HepG2 (cell line): ENCODE results near the gene AEN. TPM values are rescaled to one million over a fixed set of nuclear protein-coding genes. Genes with fewer than 3 reads are reported as not detected.
A peak's percentile ranks its signal among the peaks of the same experiment; 100 is the strongest.

Source experiments
- ATAC-seq: fragments of 200-7000 bp; cut with Tn5 transposase; 3 replicates; pipeline ENCODE4 v1.9.1; 2020; ENCODE audit warnings: mild to moderate bottlenecking, moderate library complexity
- BruUV-seq: library from RNA; stranded (reverse); fragments of 400-500 nt; replicated peaks from 2 replicates; lab custom pipeline; 2021; lab: Mats Ljungman, UMichigan
- CTCF ChIA-PET: fragments of 300-600 bp; formaldehyde crosslinking; extraction: SDS; loops from one replicate; lab custom pipeline; 2021; ENCODE audit warnings: low total read pairs, inconsistent platforms, low intra/inter-chr PET ratio; lab: Yijun Ruan, JAX
- POLR2A ChIA-PET: fragments of 350-600 bp; sonication (Branson Sonifier 250); formaldehyde crosslinking; loops from one replicate; lab custom pipeline; 2020; ENCODE audit warnings: antibody characterized with exemption, inconsistent platforms; lab: Yijun Ruan, JAX
- DNase-seq: peaks from one replicate; pipeline ENCODE4 v3.0.0-alpha.2; 2015; ENCODE audit warnings: low spot score
- FAIRE-seq: peaks from 3 replicates; lab custom pipeline; 2011; peaks lifted over from hg19 to GRCh38; lab: Jason Lieb, UNC
- H2AFZ ChIP-seq: one replicate; pipeline ENCODE4 v1.6.1; 2011; ENCODE audit warnings: low read length, inconsistent platforms
- H3K27ac ChIP-seq: fragments of 300-600 bp; 3 replicates; pipeline ENCODE4 v1.8.0; 2011; ENCODE audit warnings: mixed run types, mild to moderate bottlenecking, mixed read lengths, low read length, inconsistent platforms; ENCODE audit not compliant: insufficient read depth; ENCODE audit errors: extremely low read length
- H3K27me3 ChIP-seq, 2 experiments: fragments of 200-600 bp in 1 of 2; 2 replicates in 1 of 2; 3 replicates in 1 of 2; pipeline versions ENCODE4 v1.6.0 to v1.8.0; 2011; ENCODE audit warnings: low read length in 2 of 2, mild to moderate bottlenecking in 2 of 2, moderate library complexity in 2 of 2, inconsistent platforms in 1 of 2; ENCODE audit not compliant: insufficient read depth in 2 of 2, control insufficient read depth in 1 of 2
- H3K36me3 ChIP-seq, 2 experiments: fragments of 200-600 bp in 1 of 2; replicated peaks in 1 of 2; 2 replicates in 1 of 2; 3 replicates in 1 of 2; pipeline versions ENCODE4 v1.5.1 to v1.8.0; 2011; ENCODE audit warnings: low read length in 2 of 2, inconsistent platforms in 1 of 2; ENCODE audit not compliant: insufficient read depth in 2 of 2, control insufficient read depth in 1 of 2
- H3K4me1 ChIP-seq: 2 replicates; pipeline ENCODE4 v1.5.1; 2012; ENCODE audit warnings: low read length, inconsistent platforms; ENCODE audit not compliant: insufficient read depth
- H3K4me2 ChIP-seq: 2 replicates; pipeline ENCODE4 v1.6.0; 2011; ENCODE audit warnings: low read depth, low read length, inconsistent platforms
- H3K4me3 ChIP-seq, 3 experiments: fragments of 200-600 bp in 1 of 3; sonication (generic), shearing (Covaris generic) in 1 of 3; replicated peaks in 1 of 3; 2 replicates each; pipeline ENCODE4 v1.5.1; 2011 to 2016; ENCODE audit warnings: low read length in 3 of 3, inconsistent platforms in 2 of 3, low read depth in 2 of 3, mild to moderate bottlenecking in 2 of 3, control low read depth in 1 of 3, mixed read lengths in 1 of 3; ENCODE audit not compliant: insufficient read depth in 1 of 3
- H3K79me2 ChIP-seq: one replicate; pipeline ENCODE4 v1.6.1; 2011; ENCODE audit warnings: low read length, inconsistent platforms; ENCODE audit not compliant: insufficient read depth
- H3K9ac ChIP-seq: 2 replicates; pipeline ENCODE4 v1.6.0; 2011; ENCODE audit warnings: mild to moderate bottlenecking, low read depth, low read length, inconsistent platforms; ENCODE audit not compliant: insufficient read depth
- H3K9me3 ChIP-seq: 2 replicates; pipeline ENCODE4 v1.5.1; 2012; ENCODE audit warnings: mild to moderate bottlenecking, low read length
- H4K20me1 ChIP-seq: 2 replicates; pipeline ENCODE4 v1.6.0; 2011; ENCODE audit warnings: inconsistent platforms, mild to moderate bottlenecking, low read length, moderate library complexity; ENCODE audit not compliant: insufficient read depth
- MAFF ChIP-seq: IDR thresholded peaks from 2 replicates; pipeline ENCODE4 v1.6.1; 2011; ENCODE audit warnings: low read depth, low read length, improper control_type of control experiment
- MED13 ChIP-seq: sonication (generic); formaldehyde crosslinking; IDR thresholded peaks from 2 replicates; pipeline ENCODE4 v1.5.0; 2020; ENCODE audit warnings: missing genetic modification reagents
- NFIC ChIP-seq: IDR thresholded peaks from 2 replicates; pipeline ENCODE4 v1.6.1; 2012; ENCODE audit warnings: mild to moderate bottlenecking, low read length, inconsistent platforms
- NR2F2 ChIP-seq: IDR thresholded peaks from 2 replicates; pipeline ENCODE4 v1.6.1; 2012; ENCODE audit warnings: low read depth, inconsistent platforms, borderline replicate concordance
- ZNF12 ChIP-seq: sonication (generic); formaldehyde crosslinking; IDR thresholded peaks from 2 replicates; pipeline ENCODE4 v1.5.0; 2020; ENCODE audit warnings: missing genetic modification reagents
- ZNF253 ChIP-seq: sonication (generic); formaldehyde crosslinking; IDR thresholded peaks from 2 replicates; pipeline ENCODE4 v1.8.0; 2022; ENCODE audit warnings: mild to moderate bottlenecking, missing genetic modification reagents, borderline replicate concordance
- ZNF44 ChIP-seq: sonication (generic); formaldehyde crosslinking; IDR thresholded peaks from 2 replicates; pipeline ENCODE4 v1.5.1; 2020; ENCODE audit warnings: mild to moderate bottlenecking, missing genetic modification reagents
- ZNF792 ChIP-seq: IDR thresholded peaks from 2 replicates; pipeline ENCODE4 v1.6.1; 2016
- WGBS: methylation state at CpG from one replicate; pipeline ENCODE4 v1.1.6; 2017; ENCODE audit warnings: low lambda C conversion rate; 5-methylcytosine and 5-hydroxymethylcytosine counted together
- in situ Hi-C: cut with HindIII; loops from 2 replicates; pipeline ENCODE4 v1.10.0; 2017; ENCODE audit warnings: low pct_unique_long_range_greater_than_20kb; ENCODE audit not compliant: extremely low pct_ligation_motif_present
- intact Hi-C: fragments of 100-400 bp; cut with micrococcal nuclease; formaldehyde crosslinking; loops from one replicate; pipeline ENCODE4 v1.10.0; 2022; ENCODE audit not compliant: unreplicated experiment
- polyA plus RNA-seq, 8 experiments: library from polyadenylated mRNA; depleted of rRNA in 3 of 8; stranded (reverse) in 7 of 8; unstranded in 1 of 8; fragments of >200 nt; fragmentation: Illumina TruSeq in 4 of 8; extraction: Trizol in 4 of 8; gene quantifications; 2 replicates each; pipeline versions ENCODE4 v1.2.1 to v1.2.3, GENCODE V29; 2011 to 2016; ENCODE audit warnings: low read depth in 4 of 8, missing spikeins in 1 of 8, mixed read lengths in 1 of 8; ENCODE audit not compliant: insufficient read depth in 1 of 8
- total RNA-seq, 5 experiments: library from RNA; depleted of rRNA; stranded (reverse); fragments of >200 nt; fragmentation: Illumina TruSeq; extraction: Trizol; gene quantifications; 2 replicates each; pipeline ENCODE4 v1.2.3, GENCODE V29; 2016; ENCODE audit warnings: low read depth in 1 of 5
- TF ChIP-seq, protein P1 (sequence below): sonication (generic); formaldehyde crosslinking; IDR thresholded peaks from 2 replicates; pipeline ENCODE4 v1.4.0; 2020; ENCODE audit warnings: low read depth, mild to moderate bottlenecking, missing genetic modification reagents
- TF ChIP-seq, protein P2 (sequence below): sonication (generic); formaldehyde crosslinking; IDR thresholded peaks from 2 replicates; pipeline ENCODE4 v1.8.0; 2022; ENCODE audit warnings: mild to moderate bottlenecking, missing genetic modification reagents, moderate library complexity

The AEN gene
- total and polyA plus RNA-seq, 2 of the 13 experiments (the other 11 are each of a cell fraction or from before 2014, with no cell fraction given), result 51.3 to 118 TPM

DNA sequence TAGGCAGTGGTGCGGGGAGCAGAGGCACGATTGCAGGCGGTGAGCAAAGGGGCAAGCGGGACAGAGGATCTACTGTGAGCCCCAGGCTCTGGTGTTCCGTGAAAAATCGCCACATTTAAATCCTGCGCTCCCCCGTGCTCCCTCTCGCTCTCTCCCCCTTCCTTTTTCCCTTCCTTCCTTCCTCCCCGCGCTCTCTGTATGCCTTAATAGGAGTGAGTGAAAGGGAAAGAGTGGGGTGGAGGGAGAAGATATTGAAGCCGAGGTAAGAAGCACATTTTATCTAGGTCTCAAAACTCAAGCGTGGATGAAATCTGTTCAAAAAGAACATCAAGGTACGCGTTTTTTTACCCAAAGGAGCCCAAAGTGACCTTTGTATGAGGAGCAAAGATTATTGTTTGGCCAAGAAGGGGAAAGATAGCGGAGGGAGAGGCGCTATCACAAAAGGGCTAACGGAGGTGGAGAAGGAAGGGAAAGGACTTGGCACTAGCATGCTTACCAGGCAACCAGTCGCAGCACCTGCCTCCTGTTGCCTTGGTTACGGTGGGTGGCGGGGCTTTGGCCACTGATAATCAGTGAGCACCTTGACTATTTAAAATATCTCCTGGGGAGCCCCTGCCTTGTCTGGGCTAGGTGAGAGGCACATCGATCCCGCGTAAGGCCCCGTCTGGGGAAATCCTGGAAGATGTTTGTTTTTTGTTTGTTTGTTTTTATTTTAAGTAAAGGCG lies 14.9 kb upstream of the AEN start:
- no peak for FAIRE-seq
- no peak overlapping the region for H3K4me2 ChIP-seq
- H3K36me3 ChIP-seq, result no peaks in the 10 kb centered on the region
- ChIA-PET POLR2A (no interaction called here), CTCF (no interaction called here)
- 51% methylated on average over 25 of the region's 26 CpGs for WGBS
- peaks cover 6 to 37% of the 10 kb centered on the region in 2 experiments; a peak in 3 of 5 replicates for H3K27me3 ChIP-seq
- H3K4me1 ChIP-seq, result no peaks in the 10 kb centered on the region
- in situ Hi-C loops, result no loop called here
- no peak for TF ChIP-seq MAFF
- TF ChIP-seq MED13, result peak; percentile 7; the same call in 1 of the 2 replicates
- no peak for ATAC-seq
- no peaks in the 10 kb centered on the region for H3K9me3 ChIP-seq
- no peak overlapping the region for H3K27ac ChIP-seq
- H3K79me2 ChIP-seq, result no peaks in the 10 kb centered on the region
- H2AFZ ChIP-seq, result no peak overlapping the region
- intact Hi-C loops, result no loop called here
- no TSS peak for BruUV-seq
- H4K20me1 ChIP-seq, result no peaks in the 10 kb centered on the region; the same call in 1 of the 2 replicates
- DNase-seq, result no peak
- H3K9ac ChIP-seq, result no peak overlapping the region
- H3K4me3 ChIP-seq, result no peak overlapping the region

DNA sequence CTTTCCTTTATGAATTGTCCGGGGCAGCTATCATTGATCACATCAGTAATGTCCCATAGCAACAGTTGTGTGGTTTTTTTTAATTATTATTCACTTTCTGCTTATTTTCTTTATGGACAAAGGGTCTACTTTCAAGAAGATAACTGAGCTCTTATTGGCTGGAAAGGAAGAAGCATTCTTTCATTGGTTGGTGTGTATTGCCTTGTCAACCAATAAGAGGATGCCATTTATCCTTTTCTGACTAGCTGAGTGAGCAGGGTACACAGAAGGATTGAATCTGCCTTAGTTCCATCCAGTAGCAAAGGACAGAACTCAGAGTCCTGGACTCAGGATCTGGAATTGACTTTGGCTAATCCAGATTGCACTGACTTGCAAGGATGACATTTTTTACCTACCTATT lies 13.2 kb upstream of the AEN start:
- Histone ChIP-seq H2AFZ (no peak overlapping the region), H3K9ac (no peak overlapping the region), H3K79me2 (no peaks in the 10 kb centered on the region), H3K9me3 (no peaks in the 10 kb centered on the region), H3K27ac (no peak overlapping the region), H3K4me2 (no peak overlapping the region), H3K4me3 (no peak overlapping the region), H3K4me1 (no peaks in the 10 kb centered on the region), H3K27me3 (peaks cover 6 to 37% of the 10 kb centered on the region in 2 experiments; a peak in 3 of 5 replicates), H4K20me1 (no peaks in the 10 kb centered on the region; the same call in 1 of the 2 replicates), H3K36me3 (no peaks in the 10 kb centered on the region)
- FAIRE-seq (no peak), ATAC-seq (no peak), DNase-seq (no peak)
- WGBS, result 3% methylated on average over 1 of the region's 1 CpG
- in situ Hi-C loops, result no loop called here
- intact Hi-C loops, result no loop called here
- no TSS peak for BruUV-seq
- ChIA-PET POLR2A (no interaction called here), CTCF (no interaction called here)
- no peak for TF ChIP-seq ZNF44 (CRISPR knock-in tag)
- no peak for TF ChIP-seq ZNF253 (CRISPR knock-in tag)
- no peak for TF ChIP-seq ZNF792 (CRISPR knock-in tag)
- no peak for TF ChIP-seq NFIC
- TF ChIP-seq ZNF12 (CRISPR knock-in tag), result no peak
- no peak for TF ChIP-seq NR2F2
- TF ChIP-seq, protein P1, sequence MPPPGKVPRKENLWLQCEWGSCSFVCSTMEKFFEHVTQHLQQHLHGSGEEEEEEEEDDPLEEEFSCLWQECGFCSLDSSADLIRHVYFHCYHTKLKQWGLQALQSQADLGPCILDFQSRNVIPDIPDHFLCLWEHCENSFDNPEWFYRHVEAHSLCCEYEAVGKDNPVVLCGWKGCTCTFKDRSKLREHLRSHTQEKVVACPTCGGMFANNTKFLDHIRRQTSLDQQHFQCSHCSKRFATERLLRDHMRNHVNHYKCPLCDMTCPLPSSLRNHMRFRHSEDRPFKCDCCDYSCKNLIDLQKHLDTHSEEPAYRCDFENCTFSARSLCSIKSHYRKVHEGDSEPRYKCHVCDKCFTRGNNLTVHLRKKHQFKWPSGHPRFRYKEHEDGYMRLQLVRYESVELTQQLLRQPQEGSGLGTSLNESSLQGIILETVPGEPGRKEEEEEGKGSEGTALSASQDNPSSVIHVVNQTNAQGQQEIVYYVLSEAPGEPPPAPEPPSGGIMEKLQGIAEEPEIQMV (CRISPR knock-in tag), result no peak
- TF ChIP-seq, protein P2, sequence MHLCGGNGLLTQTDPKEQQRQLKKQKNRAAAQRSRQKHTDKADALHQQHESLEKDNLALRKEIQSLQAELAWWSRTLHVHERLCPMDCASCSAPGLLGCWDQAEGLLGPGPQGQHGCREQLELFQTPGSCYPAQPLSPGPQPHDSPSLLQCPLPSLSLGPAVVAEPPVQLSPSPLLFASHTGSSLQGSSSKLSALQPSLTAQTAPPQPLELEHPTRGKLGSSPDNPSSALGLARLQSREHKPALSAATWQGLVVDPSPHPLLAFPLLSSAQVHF (CRISPR knock-in tag), result no peak
